Stimulated activated CD4-positive, alpha-beta T cell treated with anti-CD3 and anti-CD28 coated beads, Interleukin-4, amount 100 ng/mL, for 48 hours (primary cell): ENCODE results near the gene TBC1D5.
"Not testable (repeated sequence)": the region's sequence is repeated elsewhere in the genome, so short reads cannot be mapped to it uniquely, and the experiment has no call there.

Experiments used
- DNase-seq, 2 donors: peaks; one replicate each; pipeline ENCODE4 v3.0.0-alpha.2; 2020; ENCODE audit warnings: low read depth in 2 of 2

The TBC1D5 gene

DNA sequence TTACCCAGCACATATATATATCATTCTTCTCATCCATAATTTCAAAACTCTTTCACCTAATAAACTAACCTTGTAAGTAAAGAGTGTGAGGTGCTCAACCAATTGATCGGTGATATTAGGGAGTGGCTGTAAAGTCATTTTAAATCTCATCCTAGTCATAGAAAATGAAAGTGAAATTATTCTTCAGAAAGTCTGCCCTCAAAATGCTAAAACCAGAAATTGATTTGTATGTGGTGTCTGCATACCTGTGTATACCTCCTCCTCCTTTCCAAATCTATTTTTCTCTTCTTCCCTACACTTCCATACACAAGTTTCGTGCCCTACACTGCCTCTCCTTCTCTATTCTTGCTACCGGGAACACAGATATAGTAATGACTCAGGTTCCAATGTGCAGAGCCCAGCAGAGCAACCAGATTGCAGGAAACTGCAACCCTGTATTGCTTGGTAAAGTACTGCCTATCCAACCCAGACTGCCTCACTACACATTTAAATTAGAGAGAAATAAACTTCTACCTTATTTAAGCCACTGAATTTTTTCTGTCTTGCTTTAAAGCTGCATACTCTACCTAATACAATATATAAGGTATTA lies 7.4 kb upstream of the TBC1D5 start:
- DNase-seq, result no peak

- DNase-seq, result no peak
Measured at GRCh38 chr3:17749281-17749680, 6.8 kb upstream of the TBC1D5 start.

DNA sequence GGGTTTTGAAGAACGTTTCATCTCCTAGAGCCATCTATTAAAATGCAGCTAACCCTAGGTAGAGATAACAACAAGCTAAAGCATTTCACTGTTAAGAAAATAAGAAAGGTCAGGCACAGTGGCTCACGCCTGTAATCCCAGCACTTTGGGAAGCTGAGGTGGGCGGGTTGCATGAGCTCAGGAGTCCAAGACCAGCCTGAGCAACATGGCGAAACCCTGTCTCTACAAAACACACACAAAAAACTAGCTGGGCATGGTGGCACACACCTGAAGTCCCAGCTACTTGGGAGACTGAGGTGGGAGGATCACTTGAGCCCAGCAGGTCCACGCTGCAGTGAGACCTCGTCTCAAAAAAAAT lies 5.4 kb upstream of the TBC1D5 start:
- no peak for DNase-seq

GRCh38 chr3:17747174-17747889 lies 4.9 kb upstream of the TBC1D5 start:
- no peak for DNase-seq

DNA sequence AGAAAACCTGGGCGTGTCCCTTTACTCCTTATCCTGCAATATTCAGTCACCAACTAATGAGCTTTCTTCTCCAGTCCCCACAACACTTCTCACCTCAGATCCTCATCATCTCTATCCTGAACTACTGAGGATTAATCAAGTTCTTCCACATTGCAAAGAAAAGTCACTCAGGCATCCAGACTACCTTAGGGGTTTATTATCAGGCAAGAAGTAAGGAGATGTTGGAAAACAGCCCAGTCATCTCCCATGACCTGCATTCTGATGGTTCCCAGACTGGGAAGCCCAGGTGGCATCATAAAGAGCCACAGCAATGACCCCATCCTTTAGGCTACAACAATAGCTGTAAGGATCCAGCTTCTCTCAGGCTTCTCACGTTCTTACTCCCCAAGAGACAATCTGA lies 3.5 kb upstream of the TBC1D5 start:
- no peak for DNase-seq

- no peak for DNase-seq
Measured at GRCh38 chr3:17745301-17745700, 2.9 kb upstream of the TBC1D5 start.

GRCh38 chr3:17744693-17745092 lies 2.3 kb upstream of the TBC1D5 start:
- DNase-seq, result no peak

DNA sequence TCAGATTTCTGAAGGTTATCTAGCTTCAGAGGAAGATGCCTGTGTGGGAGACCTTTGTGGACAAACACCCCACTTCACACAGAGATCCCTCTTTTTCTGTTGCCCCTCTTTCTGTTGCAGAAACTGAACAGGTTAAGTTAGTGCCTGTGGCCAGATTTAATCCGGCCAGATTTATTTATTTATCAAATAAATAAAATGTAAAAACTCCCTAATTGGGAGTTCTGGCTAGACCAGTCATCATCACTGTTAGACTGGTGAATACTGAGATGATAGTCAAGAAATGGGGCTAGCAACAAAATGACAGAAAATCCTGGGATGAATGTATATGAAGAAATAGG lies 1.2 kb upstream of the TBC1D5 start:
- DNase-seq, result no peak

DNA sequence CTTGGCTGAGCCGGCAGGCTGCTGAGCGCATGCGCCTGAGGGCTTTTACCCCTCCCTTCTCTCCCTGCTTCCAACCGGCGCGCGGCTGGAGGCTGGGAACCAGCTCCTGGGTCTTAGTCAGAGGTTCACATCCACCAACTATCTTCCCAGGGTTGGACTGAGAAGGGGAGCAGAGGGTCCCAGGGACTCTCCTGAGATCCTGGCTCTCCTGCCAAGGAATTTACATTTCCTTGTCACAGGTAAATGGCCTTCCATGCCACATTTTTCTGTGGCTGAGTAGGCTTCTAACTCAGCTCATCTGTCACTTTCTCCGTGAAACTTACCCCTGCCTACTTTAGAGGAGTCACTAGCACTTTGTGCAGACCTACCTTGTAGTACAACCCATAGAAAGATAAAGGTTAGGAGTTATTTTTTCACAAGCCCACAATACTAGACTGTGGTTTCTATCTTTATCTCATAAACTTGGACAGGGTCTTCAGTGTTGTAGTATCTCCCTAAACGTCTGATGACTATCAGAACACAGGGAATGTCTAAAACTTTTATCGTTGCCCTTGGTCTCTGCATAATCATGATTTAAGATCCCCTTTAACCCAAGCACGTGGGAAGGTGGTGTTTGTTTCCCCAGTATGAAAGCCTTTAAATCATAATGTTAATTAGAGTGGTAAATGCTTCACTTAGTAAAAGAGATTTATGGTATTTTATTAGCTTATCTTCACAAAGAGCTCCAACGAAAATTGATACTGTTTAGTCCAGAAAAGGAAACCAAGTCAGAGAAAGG lies 638 bp upstream of the TBC1D5 start:
- no peak for DNase-seq

GRCh38 chr3:17741621-17742101 lies 770 bp downstream of the TBC1D5 start:
- no peak for DNase-seq

DNA sequence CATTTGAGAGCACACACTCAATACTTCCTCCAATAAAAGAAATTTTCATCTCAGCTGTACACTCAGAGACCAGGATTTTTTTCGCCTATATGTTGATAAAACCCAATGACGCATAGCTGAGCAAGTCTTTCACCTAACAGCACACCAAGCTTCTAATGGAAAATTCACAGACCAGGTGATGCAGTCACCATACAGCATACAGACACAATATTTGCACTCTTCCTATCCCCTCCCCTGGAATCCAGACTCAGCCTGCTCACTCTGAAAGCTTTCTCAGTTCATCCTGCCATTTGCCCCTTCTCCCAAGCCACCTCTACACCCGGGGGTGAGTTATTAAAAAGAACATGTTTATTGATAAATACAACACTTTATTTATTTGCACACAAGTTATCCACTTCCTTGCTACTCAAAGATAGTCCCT lies 1.7 kb downstream of the TBC1D5 start:
- no peak for DNase-seq

DNA sequence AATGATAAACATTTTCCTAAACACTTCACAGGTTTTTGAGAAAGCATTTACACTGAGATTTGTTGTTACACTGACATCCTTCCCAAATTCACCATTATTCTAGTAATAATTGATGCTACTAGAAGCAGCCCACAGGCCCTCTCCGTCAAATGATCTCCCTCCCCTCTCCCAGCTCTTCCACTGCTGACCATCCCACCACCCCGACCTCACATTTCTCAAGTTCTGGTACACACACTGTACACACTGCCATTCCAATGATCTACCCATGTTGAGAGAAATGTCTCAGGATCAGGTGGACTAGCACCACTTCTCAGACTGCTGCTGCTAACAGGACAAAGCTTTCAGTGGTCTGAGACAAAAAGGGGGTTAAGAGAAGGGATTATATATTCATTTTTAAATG lies 3.5 kb downstream of the TBC1D5 start:
- no peak for DNase-seq

DNA sequence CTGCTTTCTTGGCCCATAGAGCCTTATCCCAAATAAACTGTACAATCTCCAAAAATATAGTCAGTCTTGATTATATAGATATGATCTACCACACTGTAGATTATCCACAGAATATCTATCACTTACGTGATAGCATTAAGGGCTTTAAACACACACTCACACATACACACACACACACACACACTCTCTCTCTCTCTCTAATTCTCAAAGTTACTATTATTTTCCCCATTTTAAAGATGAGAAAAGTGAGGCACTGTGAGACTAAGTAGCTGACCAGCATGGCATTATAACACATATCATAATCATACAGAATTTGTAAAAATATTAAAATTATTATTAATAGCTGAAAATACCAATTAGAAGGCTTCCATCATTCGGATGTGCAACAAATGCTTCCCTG lies 4.2 kb downstream of the TBC1D5 start:
- no peak for DNase-seq

DNA sequence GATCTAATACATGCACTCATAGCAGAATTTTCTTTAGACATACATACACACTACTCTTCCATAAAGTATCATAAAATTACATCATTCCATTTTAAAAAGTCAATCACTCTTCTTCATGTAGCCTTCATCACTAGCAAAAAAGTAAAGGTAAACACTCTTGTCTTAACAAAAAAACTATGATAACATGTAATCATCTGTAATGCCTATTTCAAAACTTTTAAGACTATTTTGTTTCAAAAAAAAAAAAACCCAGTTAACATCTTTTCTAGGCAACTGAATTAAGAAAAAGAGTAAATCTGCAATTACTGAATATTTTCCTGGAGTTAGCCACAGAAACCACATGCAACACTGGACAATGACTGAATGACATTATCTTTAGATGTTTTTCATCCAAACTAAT lies 4.8 kb downstream of the TBC1D5 start:
- no peak for DNase-seq

GRCh38 chr3:17735362-17735761 lies 7.1 kb downstream of the TBC1D5 start:
- not testable (repeated sequence) for DNase-seq

GRCh38 chr3:17733768-17734167 lies 8.7 kb downstream of the TBC1D5 start:
- DNase-seq, result no peak

DNA sequence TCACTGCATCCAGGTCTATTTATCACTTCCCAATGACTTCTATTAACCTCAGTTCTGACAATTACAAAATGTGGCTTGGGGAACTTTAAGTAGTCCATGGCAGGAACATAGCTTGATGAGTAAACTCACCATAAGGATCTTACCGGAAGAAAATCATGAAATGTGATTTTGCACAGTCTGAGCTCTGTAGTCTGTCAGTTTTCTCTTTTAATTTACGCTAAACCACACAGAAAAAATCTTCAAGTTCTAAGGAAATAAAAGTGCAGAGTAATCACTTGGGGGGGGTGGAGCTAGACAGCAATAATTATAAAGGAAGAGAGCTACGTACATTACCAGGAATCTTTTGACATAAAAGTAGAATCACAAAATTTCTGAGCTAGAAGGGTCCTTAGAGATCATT lies 9.2 kb downstream of the TBC1D5 start:
- DNase-seq, result no peak

GRCh38 chr3:17730318-17730967 lies 12.0 kb downstream of the TBC1D5 start:
- DNase-seq, result no peak

GRCh38 chr3:17726313-17726712 lies 16.1 kb downstream of the TBC1D5 start:
- DNase-seq, result no peak

DNA sequence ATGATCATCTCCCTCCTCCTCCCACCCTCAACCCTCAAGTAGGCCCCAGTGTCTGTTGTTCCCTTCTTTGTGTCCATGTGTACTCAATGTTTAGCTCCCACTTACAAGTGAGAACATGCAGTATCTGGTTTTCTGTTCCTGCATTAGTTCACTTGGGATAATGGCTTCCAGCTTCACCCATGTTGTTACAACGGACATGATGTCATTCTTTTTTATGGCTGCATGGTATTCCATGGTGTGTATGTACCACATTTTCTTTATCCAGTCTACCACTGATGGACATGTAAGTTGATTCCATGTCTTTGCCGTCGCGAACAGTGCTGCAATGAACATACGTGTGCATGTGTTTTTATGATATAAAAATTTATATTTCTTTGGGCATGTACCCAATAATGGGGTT lies 16.6 kb downstream of the TBC1D5 start:
- DNase-seq, result not testable (repeated sequence)

DNA sequence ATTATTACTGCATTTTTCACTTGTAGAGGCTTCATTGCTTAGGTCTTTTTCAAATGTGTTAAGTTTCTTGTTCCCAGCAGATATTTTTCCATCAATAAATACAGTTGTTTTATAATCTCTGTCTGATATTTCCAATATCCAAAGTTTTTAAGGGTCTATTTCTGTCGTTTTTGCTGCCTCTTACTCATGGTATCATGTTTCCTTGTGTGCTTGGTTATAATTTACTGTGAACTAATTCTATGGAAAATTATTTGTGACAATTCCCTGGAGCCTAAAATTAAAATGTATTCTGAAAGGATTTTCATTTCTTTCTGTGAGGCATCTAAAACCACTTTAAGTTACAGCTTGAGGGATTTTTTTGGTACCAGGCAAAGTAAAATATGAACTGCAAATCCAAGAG lies 17.5 kb downstream of the TBC1D5 start:
- DNase-seq, result no peak

DNA sequence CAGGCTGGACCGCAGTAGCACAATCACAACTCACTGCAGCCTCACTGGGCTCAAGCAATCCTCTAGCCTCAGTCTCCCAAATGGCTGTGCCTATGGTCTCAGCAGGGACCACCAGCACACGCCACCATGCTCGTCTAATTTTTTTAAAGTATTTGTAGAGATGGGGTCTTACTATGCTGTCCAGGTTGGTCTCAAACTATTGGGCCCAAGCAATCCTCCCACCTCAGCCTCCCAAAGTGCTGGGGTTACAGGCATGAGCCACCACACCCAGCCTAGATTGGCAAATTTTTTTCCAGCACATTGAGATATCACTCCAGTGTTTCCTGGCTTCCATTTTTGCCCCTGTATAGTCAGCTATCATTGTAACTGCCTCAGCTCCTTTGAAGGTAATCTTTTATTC lies 18.3 kb downstream of the TBC1D5 start:
- DNase-seq, result no peak

DNA sequence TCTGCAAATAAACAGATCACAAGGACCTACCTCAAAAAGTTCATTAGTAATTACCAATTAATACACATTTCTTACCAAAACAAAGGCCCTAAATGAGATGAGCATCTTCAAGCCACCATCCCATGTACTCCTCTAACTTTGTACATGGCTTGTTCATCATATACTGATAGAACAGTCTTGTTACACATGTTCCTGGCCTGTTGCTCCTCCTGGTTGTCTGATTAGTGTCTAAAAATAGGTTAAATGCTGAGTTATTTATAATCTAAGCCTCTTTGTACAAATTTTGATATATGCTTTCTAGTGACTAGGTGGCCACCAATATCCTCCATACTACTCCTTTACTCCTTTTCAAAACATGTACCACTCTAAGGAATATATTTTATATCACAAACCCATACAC lies 25.0 kb downstream of the TBC1D5 start:
- no peak for DNase-seq
